ENCODE results near the gene DGCR6L.
"Not testable (repeated sequence)": the region's sequence is repeated elsewhere in the genome, so short reads cannot be mapped to it uniquely, and the experiment has no call there.

DGCR6L gene

DNA sequence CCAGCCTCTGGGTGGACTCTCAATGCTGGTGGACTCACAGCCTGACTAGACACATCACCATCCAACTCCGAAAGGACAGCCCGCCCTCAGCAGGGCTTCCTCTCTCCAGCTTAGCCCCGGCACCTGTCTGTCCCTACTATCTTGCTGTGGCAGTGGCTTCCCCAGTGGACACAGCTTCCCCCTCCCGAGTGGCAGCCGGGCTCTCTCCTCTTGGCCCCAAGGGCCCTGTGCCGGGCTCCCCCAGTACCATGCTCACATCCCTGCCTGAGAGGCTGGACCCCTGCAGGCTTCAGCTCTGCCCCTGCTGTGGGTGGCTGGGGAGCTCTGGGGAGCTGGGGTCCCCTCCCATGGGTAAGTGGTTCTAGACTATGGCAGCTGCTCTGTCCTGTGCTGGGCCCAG is 9.1 kb downstream of the DGCR6L start:
- not testable (repeated sequence) for DNase-seq (ENCODE audit: low read depth in 2 of 3, low spot score in 2 of 3)

DNA sequence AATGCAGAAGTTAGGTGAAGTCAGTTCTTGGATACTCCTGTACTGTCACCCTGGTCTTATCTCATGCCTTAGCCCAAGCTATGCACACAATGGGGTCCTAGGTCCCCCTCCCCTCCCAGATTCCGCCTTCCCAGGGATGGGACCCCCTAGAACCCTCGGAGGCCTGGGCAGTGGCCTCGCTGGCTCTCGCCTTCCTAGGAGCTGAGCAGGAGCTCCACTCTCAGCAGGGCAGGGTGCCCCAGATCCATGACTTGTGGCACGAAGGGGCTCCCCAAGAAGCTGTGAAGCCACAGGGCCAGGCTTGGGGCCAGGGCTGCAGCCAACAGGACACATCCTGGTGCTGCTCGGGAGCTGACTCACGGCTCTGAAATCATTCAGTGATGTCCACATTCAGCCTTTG is 9.7 kb downstream of the DGCR6L start:
- not testable (repeated sequence) for DNase-seq (ENCODE audit: low read depth in 2 of 3, low spot score in 2 of 3)

DNA sequence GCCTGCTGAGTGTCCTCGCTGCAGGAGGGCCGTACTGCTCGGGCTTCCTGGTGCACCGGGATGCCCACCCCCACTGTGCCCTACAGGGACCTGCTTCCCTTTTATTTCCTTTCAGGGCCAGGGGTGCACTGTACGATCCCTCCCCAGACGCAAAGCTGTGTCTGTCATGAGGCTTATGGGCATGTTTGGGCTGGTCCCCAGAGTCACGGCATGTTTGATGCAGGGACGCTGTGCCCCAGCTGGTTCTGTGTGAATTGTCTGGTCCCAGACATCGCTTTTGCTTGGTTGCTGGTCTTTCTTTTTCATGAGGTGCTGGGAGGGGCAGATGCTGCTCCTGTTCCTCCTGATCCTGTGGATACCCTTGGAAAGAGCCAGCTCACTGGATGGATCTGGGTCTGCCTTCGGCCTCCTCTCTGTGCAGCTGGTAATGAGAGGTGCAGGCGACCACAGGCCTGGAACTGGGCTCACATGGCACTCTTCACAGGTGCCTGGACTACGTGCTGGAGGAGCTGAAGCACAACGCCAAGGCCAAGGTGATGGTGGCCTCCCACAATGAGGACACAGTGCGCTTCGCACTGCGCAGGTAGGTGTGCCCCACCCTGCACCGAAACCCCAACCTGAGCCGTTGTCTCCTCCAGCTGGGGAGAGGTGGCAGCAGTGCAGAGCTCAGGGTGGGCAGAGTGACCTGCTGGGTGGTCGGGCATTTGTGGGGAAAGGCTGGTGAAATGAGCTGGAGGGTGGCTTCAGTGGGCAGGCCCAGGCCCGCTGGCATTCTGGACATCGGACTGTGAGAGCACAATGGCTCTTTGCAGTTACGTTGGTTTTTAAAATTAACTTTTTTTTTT is 10.8 kb downstream of the DGCR6L start:
- DNase-seq (ENCODE audit: low read depth in 2 of 3, low spot score in 2 of 3): not testable (repeated sequence)

DNA sequence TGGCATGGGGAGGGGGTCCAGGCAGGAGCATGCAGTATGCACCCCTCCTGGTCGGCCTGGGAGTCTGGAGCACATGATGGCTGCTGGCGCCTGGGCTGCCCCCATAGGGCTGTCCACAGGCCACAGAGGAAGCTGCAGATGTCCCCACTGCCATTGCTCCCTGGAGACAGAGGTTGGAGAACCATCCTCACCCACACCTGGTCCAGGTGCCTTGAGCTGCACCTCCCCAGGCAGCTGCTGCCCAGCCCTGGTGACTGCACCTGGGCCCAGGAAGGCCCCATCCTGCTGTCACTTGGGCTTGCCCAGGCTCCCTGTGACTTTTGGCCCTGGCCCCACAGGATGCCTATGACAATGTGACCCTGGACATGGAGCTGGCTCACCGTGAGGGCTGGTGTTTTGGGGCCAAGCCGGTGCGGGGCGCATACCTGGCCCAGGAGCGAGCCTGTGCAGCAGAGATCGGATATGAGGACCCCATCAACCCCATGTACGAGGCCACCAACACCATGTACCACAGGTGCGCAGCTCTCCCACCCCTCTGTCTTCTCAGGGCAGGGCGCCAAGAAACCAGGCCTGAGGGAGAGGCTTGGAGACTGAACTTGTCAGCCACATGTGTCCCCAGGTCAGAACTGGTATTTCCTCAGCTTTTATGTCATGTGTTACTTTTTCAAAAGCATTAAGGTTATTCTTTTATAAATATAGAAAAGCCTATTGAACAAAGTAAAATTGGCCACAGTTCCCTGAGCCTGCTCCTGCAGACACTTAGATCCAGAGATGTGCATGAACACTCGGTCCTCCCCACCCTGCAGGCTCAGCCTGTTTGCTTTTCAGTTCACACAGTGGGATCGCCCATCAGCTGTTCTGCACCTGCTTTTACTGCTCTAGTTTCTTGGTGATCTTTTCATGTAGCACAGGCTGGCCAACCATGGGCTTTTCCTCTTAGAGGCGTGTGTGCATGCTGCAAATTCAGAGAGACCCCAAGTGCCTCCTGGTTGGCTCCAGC is 12.1 kb downstream of the DGCR6L start:
- not testable (repeated sequence) for DNase-seq (ENCODE audit: low read depth in 2 of 3, low spot score in 2 of 3)

DNA sequence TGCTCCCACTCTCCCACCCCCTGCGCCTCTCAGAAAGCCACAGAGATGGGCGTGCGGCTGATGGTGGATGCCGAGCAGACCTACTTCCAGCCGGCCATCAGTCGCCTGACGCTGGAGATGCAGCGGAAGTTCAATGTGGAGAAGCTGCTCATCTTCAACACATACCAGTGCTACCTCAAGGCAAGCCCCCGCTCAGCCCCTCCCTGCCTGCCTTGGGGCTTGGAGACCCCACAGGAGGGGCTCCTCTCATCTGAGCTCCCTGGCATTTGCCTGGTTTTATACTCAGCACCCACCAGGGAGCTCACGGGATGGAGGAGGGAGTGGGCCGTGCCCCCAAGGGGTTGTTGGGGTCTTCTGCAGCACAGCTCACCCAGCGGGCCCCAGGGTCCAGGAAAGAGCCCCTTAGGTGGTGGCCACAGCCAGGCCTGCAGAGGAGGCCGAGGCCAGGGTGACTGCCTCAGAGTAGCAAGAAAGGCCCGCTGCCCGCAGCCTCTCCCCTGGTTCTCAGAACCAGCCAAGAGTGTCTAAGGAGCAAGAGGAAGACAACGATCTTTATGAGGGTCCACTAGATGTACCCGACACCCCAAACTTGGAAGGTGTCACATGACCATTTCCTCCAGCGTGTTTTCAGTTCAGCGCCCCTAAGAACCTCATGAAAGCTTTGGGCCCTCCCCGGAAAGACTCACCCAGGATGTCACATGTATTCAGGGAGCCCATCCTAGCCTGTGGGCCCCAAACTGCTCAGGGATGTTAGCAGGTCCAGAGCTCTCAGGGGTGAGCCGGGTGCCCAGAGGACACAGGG is 13.0 kb downstream of the DGCR6L start:
- DNase-seq (ENCODE audit: low read depth in 2 of 3, low spot score in 2 of 3): not testable (repeated sequence)

DNA sequence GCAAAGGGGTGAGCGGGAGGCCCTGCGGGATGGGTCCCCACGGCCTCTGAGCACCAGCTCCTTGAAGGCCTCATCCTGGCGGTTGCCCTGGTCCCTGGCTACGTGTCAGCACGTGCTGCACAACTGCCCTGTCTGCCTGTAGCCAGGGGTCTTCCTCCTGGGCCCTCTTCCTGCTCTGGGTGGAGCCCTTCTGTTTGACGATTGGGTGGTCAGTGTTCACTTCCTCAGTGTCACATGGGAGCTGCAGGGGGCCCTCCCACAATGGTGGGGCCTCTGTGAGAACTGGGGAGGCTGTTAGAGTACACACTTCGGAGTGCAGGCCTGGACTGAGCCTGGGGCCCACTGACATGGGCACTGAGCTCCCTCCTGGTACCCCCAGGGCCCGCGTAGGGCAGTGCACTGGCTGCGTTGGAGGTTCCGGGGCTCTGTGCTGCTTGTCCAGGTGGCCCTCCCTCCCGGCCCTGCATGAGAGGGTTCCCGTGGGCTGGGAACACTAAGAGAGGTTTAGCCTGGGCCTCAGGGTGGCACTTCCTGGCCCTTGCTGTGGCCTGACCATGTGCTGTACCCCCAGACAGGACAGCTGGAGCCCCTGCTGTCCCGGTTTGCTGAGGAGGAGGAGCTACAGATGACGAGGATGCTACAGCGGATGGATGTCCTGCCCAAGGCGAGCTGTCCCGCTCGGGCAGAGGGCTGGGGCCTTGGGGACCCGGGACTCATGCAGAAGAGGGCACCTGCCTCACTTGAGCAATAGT is 13.8 kb downstream of the DGCR6L start:
- no peak for DNase-seq (ENCODE audit: low read depth in 2 of 3, low spot score in 2 of 3)

DNA sequence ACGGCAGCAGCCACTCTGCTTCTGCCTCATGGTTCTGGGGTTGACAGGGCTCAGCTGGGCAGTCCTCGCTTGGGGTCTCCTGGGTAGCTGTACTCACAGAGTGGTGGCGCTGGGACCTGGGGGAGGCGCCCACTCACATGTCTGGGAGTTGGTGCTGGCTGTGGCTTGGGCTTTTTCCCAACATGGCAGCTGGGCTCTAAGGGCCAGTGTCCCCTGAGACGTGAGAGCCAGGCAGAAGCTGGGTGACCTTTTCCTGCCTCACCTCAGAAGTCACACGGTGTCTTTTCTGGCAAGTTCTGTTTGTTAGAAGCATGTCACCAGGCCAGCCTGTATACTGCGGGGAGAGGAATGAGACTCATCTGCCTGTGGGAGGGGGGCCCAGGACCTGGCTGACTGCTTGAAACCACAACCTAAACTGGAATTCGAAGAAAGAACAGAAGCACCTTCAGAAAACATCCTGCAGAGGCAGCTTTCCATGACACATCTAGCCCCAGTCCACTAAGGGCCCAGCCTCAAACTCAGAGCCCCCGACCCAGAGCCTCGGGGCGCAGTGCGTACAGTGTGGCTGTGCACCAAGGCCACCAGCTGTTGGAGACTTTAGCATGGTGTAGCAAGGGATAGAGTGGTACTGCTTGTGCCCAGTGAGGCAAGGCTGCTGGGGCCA is 14.5 kb downstream of the DGCR6L start:
- not testable (repeated sequence) for DNase-seq (ENCODE audit: low read depth in 2 of 3, low spot score in 2 of 3)

DNA sequence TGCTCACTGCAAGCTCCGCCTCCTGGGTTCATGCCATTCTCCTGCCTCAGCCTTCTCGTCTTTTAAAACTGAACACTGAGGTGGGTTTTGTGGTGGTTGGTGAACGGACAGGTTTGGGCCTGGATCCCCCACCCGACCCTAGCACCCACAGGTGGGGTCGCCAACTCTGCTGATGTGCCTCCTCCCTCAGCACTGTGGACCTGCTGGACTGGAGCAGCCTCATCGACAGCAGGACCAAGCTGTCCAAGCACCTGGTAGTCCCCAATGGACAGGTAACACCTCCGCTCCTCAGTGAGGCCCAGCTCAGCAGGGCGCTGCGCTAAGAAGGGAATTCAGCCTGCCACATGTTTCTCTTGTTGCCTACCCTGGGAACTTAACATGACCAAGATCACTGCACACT is 15.2 kb downstream of the DGCR6L start:
- no peak for DNase-seq (ENCODE audit: low read depth in 2 of 3, low spot score in 2 of 3)

DNA sequence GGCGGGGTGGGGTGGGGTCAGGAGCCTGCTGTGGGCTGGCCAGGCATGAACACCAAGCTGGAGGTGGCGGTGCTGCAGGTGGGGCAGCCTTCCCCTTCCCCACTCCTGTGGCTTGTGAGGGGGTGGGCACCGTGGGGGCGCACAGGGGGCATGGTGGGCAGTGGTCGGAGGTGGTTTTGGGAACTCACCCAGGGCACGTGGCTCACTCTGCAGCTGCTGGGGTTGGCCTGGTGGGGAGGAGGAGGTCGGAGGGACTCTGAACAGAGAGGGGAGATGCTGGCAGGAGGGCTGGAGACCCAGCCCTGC is 16.7 kb downstream of the DGCR6L start:
- not testable (repeated sequence) for DNase-seq (ENCODE audit: low read depth in 2 of 3, low spot score in 2 of 3)

DNA sequence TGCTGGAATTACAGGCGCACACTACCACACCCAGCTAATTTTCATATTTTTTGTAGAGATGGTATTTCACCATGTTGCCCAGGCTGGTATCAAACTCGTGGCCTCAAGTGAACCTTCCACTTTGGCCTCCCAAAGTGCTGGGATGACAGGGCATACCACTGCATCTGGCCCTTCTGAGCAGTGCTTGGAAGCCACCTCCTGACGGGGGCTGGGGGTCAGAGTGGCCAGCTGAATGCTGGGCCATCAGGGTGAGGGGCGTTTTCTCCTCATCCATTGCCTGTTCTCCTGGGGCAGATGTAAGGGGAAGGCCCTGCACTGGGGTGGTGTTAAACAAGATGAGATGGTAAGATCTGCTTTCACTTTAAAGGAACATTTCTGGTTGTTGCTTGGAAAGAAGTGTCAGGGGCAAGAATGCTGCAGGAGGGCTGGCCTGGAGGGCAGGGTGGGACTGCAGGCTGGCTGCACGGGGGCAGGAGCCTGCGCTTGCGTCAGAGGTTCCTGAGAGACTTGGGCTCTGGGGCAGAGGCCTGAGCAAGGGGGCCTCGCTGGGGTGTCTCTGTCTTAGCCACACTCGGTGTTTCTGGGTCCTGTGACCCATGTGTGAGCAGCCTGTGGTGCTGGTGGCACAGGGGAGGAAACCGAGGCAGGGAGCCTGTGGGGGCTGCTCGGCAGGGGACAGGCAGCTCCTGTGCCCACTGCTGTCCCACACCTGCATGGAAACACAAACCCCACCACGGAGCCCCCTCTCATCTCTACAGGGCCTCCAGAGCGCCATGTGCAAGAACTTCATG is 17.2 kb downstream of the DGCR6L start:
- no peak for DNase-seq (ENCODE audit: low read depth in 2 of 3, low spot score in 2 of 3)

DNA sequence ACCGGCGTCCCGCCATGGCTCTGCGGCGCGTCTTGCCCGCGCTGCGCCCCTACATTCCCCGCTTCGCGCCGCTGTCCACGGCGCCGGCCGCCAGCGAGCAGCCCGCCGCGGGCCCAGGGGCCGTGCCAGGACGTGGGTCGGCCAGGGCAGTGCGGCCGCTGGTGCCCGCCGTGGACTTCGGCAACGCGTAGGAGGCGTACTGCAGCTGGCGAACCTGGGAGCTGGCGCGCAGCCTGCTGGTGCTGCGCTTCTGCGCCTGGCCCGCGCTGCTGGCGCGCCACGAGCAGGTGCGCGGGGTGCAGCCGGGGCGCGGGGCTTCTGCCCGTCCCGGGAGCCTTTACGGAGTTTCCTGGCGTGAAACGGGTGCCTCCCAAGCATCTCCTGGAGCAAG is 20.1 kb downstream of the DGCR6L start:
- DNase-seq (ENCODE audit: low read depth in 2 of 3, low spot score in 2 of 3): no peak

DNA sequence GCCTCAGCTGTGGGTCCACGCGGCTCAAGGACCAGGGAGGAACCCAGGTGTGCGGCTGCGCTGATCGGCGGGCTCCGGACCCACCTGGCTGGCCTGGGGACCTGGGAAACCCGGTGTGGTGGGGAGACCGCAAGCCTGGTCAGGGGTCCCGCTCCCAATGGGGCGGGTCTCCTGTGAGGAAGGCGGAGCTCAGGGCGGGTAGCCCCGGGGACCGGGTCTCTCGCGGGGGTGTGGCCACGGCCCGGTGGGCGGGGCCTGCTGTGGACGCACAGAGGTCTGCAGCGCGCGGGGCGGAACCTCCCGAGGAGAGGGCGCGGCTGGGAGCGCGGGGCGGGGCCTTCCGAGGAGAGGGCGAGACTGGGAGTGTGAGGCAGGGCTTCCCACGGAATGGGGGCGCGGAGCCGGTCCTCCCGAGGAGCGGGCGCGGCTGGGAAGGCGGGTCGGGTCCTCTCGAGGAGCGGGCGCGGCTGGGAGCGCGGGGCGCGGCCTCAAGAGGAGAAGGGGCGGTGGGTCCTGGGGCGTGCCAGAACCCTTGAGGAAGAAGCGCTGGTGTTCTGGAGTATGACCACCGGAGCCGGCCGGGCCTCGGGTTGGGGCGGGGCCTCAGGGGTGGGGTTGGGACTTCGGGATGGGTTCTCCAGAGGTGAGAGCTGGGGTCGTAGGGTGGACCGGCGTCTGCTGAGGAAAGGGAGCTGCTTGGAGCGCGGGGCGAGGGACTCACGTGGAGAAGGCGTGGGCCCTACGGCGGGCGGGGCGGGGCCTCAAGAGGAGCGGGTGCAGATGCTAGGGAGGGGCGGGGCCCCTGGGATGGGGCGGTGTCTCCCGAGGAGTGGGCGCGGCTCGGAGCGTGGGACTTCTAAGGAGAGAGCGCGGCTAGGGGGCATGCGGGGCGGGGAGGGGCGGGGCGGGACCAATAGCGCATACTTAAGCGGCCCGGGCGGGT is 20.8 kb downstream of the DGCR6L start:
- DNase-seq (ENCODE audit: low read depth in 2 of 3, low spot score in 2 of 3): peak; percentile 71 to 76 (median 72)

DNA sequence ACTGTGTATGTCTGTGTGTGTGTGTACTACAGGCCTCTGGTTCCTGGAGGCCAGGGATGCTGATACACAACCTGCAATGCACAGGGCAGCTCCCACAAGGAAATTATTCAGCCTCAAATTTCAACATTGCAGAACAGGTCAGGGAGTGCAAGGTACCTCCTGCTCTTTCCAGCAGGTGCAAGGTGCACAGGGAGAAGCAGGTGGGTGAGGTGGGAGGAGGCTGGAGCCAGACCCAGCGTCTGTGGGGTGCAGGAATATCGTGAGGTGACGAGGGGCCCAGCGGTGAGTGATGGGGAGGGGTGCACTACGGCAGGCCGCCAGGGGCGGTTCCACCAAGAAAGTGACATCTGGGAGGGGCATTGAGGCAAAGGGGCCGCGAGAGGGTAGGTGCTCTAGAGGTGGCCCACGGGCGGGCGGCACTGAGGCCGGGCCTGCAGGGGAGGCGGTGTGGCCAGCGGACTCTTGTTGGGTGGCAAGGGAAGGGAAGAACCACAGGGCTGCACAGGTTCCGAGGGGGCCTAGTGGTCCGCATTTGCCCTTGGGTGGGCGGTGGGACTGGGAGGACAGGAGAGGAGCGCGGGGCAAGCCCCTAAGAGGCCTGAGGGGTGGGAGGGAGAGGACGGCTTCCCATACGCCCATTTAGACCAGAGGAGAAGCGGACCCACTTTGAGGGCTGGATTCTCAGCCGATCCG is 21.6 kb downstream of the DGCR6L start:
- no peak for DNase-seq (ENCODE audit: low read depth in 2 of 3, low spot score in 2 of 3)

DNA sequence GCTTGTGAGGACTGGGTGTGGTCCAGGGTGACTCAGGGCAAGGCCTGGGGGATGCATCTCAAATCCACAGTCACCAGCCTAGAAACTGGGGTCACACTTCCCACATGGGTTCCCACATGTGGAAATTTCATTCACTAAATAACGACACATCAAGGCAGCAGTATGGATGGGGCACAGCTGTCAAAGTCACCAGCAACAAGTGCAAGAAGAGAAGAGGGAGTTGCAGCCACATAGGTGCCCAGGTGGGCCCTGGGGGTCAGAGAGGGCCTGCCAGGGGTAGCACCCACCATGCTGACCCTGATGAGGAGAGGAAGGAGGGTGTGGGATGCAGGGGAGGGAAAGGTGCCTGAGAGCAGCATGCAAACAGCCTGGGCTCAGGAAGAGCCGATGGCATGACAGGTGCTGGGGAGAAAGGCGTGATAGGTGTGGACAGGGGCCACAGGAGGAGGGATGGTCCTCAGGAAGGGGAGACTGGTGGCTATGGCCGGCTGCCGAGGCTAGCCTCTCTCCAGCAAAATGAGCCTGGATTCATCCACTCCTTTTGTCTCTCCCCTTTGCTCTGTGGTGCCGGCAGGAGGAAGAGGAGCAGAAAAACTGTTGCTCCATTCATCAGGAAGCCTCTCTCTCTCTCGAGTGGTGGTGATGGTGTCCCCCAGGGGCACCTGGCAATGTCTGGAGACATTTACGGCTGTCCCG is 22.3 kb downstream of the DGCR6L start:
- DNase-seq (ENCODE audit: low read depth in 2 of 3, low spot score in 2 of 3): no peak

DNA sequence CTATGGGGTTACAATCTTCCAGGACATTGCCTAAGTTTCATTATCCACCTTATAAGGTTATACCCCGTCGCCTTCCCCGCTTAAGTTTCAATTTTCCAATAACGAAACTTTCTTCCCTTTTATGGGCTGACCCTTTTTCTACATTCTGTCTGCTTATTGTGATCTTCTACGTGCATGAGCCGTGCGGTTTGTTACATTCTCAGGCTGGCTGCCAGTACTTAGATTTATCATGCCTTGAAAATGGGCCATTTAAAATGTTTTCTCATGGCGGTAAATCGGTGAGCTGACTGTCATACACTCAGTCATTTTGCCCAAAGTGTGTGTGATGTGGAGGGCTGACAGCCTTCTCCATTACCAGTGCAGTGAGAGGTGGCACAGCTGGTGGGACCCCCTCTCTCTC is 23.3 kb downstream of the DGCR6L start:
- DNase-seq (ENCODE audit: low read depth in 2 of 3, low spot score in 2 of 3): no peak

DNA sequence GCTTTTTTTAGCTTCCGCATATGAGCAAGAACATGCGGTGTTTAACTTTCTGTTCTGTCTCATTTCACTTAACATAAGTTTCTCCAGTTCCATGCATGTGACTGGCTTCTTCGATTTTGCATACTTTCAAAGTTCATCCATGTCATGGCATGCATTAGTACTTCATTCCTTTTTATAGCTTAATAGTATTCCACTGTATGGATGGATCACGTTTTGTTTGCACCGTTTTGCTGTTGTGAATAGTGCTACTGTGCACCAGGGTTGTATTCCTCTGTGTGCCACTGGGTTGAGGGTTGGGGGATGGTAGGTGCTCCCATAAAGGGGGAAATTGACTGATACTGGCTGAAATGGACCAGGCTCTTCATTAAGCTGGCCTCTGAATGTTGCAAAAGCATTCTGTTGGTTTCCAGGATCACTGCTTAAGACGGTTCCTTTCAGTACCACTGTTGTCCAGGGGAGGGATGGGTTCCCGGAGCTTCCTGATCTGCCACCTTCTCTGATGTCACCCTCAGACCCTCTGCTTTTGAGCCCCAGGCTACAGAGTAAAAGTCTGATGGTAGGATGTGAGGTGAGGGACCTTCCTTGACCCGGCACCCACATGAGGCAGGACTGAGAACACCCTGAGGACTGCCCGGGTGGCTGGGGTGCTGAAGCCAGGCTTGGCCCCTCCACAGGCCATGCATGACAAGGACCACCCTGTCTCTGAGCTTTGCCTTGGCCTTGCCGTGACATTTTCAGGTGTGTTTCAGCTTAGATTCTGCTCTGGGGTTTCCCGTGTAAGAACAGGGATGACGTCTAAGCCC is 24.4 kb downstream of the DGCR6L start:
- DNase-seq (ENCODE audit: low read depth in 2 of 3, low spot score in 2 of 3): no peak
